Gastrocnemius medialis (tissue), 4 donors: ENCODE measurements around the gene TUBAL3.

Experiments used
- CTCF ChIP-seq, 5 experiments: fragments of 450-650 bp in 3 of 5; fragments of 200-600 bp in 2 of 5; sonication (generic) in 2 of 5; IDR thresholded peaks in 4 of 5; conservative IDR thresholded peaks in 1 of 5; 1 replicate in 4 of 5; 2 replicates in 1 of 5; pipeline ENCODE4 v1.5.1; 2016 to 2019; ENCODE audit warnings: antibody characterized with exemption in 5 of 5, mild to moderate bottlenecking in 3 of 5, moderate library complexity in 3 of 5
- POLR2A ChIP-seq, 2 donors: fragments of 450-650 bp; IDR thresholded peaks; one replicate each; pipeline ENCODE4 v1.6.1; 2017; ENCODE audit warnings: antibody characterized with exemption in 2 of 2, mild to moderate bottlenecking in 2 of 2, moderate library complexity in 2 of 2

- TF ChIP-seq CTCF (IDR thresholded peaks at IDR 0.05 in 4 of 5, conservative IDR thresholded peaks at IDR 0.05 in 1 of 5) (no peak), POLR2A (IDR thresholded peaks at IDR 0.05) (no peak)
These were observed 43.8 kb upstream of the TUBAL3 start for GRCh38 chr10:5448333-5449001.
